HepG2 (cell line): Measurements from ENCODE around the gene DENND10. TPM values are rescaled to one million over a fixed set of nuclear protein-coding genes. Genes with fewer than 3 reads are reported as not detected.

ENCODE experiments used
- ATRX ChIP-seq: sonication (generic); formaldehyde crosslinking; IDR thresholded peaks from 2 replicates; pipeline ENCODE4 v1.4.0; 2020; ENCODE audit warnings: missing genetic modification reagents, borderline replicate concordance
- BCLAF1 ChIP-seq: fragments of 450-650 bp; IDR thresholded peaks from 2 replicates; pipeline ENCODE4 v1.6.1; 2017; ENCODE audit warnings: mild to moderate bottlenecking
- ETS1 ChIP-seq: sonication (generic); formaldehyde crosslinking; IDR thresholded peaks from 2 replicates; pipeline ENCODE4 v1.4.0; 2020; ENCODE audit warnings: missing genetic modification reagents
- FOXP1 ChIP-seq, 2 experiments: fragments of 450-650 bp in 1 of 2; IDR thresholded peaks; 2 replicates each; pipeline ENCODE4 v1.6.1; 2017 to 2018; ENCODE audit warnings: antibody characterized with exemption in 1 of 2
- GLMP ChIP-seq: sonication (generic); formaldehyde crosslinking; IDR thresholded peaks from 2 replicates; pipeline ENCODE4 v1.9.0; 2021; ENCODE audit warnings: missing genetic modification reagents, mild to moderate bottlenecking, borderline replicate concordance
- GMEB2 ChIP-seq: IDR thresholded peaks from 2 replicates; pipeline ENCODE4 v1.6.1; 2016; ENCODE audit warnings: missing biosample characterization, missing genetic modification reagents, low read depth
- HMGXB3 ChIP-seq: sonication (generic); formaldehyde crosslinking; IDR thresholded peaks from 2 replicates; pipeline ENCODE4 v1.4.0; 2020; ENCODE audit warnings: missing genetic modification reagents, borderline replicate concordance
- PHF20 ChIP-seq: sonication (generic); formaldehyde crosslinking; IDR thresholded peaks from 2 replicates; pipeline ENCODE4 v1.5.0; 2020; ENCODE audit warnings: mild to moderate bottlenecking, missing genetic modification reagents
- SOX13 ChIP-seq, 3 experiments: fragments of 450-650 bp in 1 of 3; sonication (generic) in 1 of 3; formaldehyde crosslinking in 1 of 3; IDR thresholded peaks in 2 of 3; conservative IDR thresholded peaks in 1 of 3; 2 replicates each; pipeline versions ENCODE4 v1.5.0 to v1.6.1; 2016 to 2020; ENCODE audit warnings: antibody characterized with exemption in 1 of 3, mild to moderate bottlenecking in 1 of 3, missing compliant biosample characterization in 1 of 3, missing genetic modification reagents in 1 of 3, moderate library complexity in 1 of 3
- THAP11 ChIP-seq: IDR thresholded peaks from 2 replicates; pipeline ENCODE4 v1.6.1; 2016; ENCODE audit warnings: missing biosample characterization, missing genetic modification reagents
- ZBTB21 ChIP-seq: sonication (generic); formaldehyde crosslinking; IDR thresholded peaks from 2 replicates; pipeline ENCODE4 v1.4.0; 2020; ENCODE audit warnings: missing genetic modification reagents
- ZFP82 ChIP-seq: sonication (generic); formaldehyde crosslinking; IDR thresholded peaks from 2 replicates; pipeline ENCODE4 v1.5.1; 2020; ENCODE audit warnings: mild to moderate bottlenecking, missing genetic modification reagents, borderline replicate concordance
- ZMYM2 ChIP-seq: sonication (generic); formaldehyde crosslinking; IDR thresholded peaks from 2 replicates; pipeline ENCODE4 v1.8.0; 2022; ENCODE audit warnings: mild to moderate bottlenecking, missing genetic modification reagents
- ZNF3 ChIP-seq: IDR thresholded peaks from 2 replicates; pipeline ENCODE4 v1.7.0; 2017; ENCODE audit warnings: inconsistent platforms
- ZNF598 ChIP-seq: sonication (generic); formaldehyde crosslinking; IDR thresholded peaks from 2 replicates; pipeline ENCODE4 v1.5.1; 2020; ENCODE audit warnings: mild to moderate bottlenecking, missing genetic modification reagents, borderline replicate concordance
- ZNF615 ChIP-seq: sonication (generic); formaldehyde crosslinking; IDR thresholded peaks from 2 replicates; pipeline ENCODE4 v1.5.0; 2020; ENCODE audit warnings: mild to moderate bottlenecking, missing genetic modification reagents, borderline replicate concordance
- polyA plus RNA-seq, 8 experiments: library from polyadenylated mRNA; depleted of rRNA in 3 of 8; stranded (reverse) in 7 of 8; unstranded in 1 of 8; fragments of >200 nt; fragmentation: Illumina TruSeq in 4 of 8; extraction: Trizol in 4 of 8; gene quantifications; 2 replicates each; pipeline versions ENCODE4 v1.2.1 to v1.2.3, GENCODE V29; 2011 to 2016; ENCODE audit warnings: low read depth in 4 of 8, missing spikeins in 1 of 8, mixed read lengths in 1 of 8; ENCODE audit not compliant: insufficient read depth in 1 of 8
- total RNA-seq, 5 experiments: library from RNA; depleted of rRNA; stranded (reverse); fragments of >200 nt; fragmentation: Illumina TruSeq; extraction: Trizol; gene quantifications; 2 replicates each; pipeline ENCODE4 v1.2.3, GENCODE V29; 2016; ENCODE audit warnings: low read depth in 1 of 5

DENND10 gene
- total and polyA plus RNA-seq, 2 of the 13 experiments (the other 11 are each of a cell fraction or from before 2014, with no cell fraction given) = 43.7 to 78.8 TPM

GRCh38 chr10:119080521-119081259 lies 23.2 kb upstream of the DENND10 start, which contains the start of gene EIF3A (continued):
- no peak for TF ChIP-seq ETS1
- TF ChIP-seq GMEB2 = peak; percentile 93
- TF ChIP-seq ZBTB21 (CRISPR knock-in tag) = no peak
- TF ChIP-seq ZNF598 = peak; percentile 76; the same call in 1 of the 2 replicates
- TF ChIP-seq ZNF3 (CRISPR knock-in tag) = no peak
- no peak for TF ChIP-seq GLMP
- TF ChIP-seq FOXP1 (IDR thresholded peaks at IDR 0.05) = no peak
- TF ChIP-seq FOXP1 (CRISPR knock-in tag; IDR thresholded peaks at IDR 0.05) = no peak
- TF ChIP-seq BCLAF1 = no peak
- TF ChIP-seq ZMYM2 (CRISPR knock-in tag) = peak; percentile 78; the same call in 1 of the 2 replicates
- peak; percentile 28; the same call in 1 of the 2 replicates for TF ChIP-seq SOX13 (IDR thresholded peaks at IDR 0.05)
- peak in 1 of 2 experiments; percentile 44; a peak in 1 of 4 replicates for TF ChIP-seq SOX13 (CRISPR knock-in tag; conservative IDR thresholded peaks at IDR 0.05 in 1 of 2, IDR thresholded peaks at IDR 0.05 in 1 of 2)
- TF ChIP-seq ZNF615 (CRISPR knock-in tag) = no peak
- 0 out of 2 replicates have a peak, but pooled peaks have one; percentile 62 for TF ChIP-seq HMGXB3 (CRISPR knock-in tag)
- no peak for TF ChIP-seq ZFP82 (CRISPR knock-in tag)
- TF ChIP-seq PHF20 (CRISPR knock-in tag) = peak; percentile 69; the same call in 1 of the 2 replicates
- peak; percentile 84 for TF ChIP-seq THAP11 (CRISPR knock-in tag)
- no peak for TF ChIP-seq ATRX (CRISPR knock-in tag)
